HG03095 (cell line): ENCODE data around the gene METAP1D.
"Not testable (repeated sequence)": the region's sequence is repeated elsewhere in the genome, so short reads cannot be mapped to it uniquely, and the experiment has no call there.

Experiments used
- ATAC-seq: cut with Tn5 transposase; IDR thresholded peaks from one replicate; pipeline ENCODE4 v1.9.1; 2021; ENCODE audit warnings: moderate library complexity; ENCODE audit not compliant: unreplicated experiment

The METAP1D gene

DNA sequence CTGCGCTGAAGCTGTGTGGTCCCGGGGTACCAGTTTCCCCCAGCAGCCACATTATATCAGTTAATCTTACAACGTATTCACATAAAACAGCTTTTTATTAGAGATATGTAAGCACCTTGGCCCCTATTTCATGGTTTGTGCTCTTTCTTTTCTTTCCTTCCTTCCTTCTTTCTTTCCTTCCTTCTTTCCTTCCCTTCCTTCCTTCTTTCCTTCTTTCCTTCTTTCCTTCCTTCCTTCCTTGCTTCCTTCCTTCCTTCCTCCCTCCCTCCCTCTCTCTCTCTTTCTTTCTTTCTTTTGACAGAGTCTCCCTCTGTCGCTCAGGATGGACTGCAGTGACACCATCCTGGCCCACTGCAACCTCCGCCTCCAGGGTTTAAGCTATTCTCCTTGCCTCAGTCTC is 3.7 kb upstream of the METAP1D start:
- no peak for ATAC-seq

DNA sequence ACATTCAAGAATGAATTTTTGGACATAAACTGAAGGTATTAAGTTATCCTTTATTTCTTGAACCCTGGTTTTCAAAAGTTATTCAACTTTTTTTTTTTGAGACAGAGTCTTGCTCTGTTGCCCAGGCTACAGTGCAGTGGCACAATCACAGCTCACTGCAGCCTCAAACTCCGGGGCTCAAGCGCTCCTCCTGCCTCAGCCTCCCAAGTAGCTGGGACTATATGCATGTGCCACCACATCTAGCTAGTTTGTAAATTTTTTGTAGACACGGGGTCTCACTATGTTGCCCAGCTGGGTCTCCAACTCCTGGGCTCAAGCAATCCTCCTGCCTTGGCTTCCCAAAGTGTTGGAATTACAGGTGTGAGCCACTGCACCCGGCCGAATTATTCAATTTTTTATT is 2.7 kb upstream of the METAP1D start:
- not testable (repeated sequence) for ATAC-seq

DNA sequence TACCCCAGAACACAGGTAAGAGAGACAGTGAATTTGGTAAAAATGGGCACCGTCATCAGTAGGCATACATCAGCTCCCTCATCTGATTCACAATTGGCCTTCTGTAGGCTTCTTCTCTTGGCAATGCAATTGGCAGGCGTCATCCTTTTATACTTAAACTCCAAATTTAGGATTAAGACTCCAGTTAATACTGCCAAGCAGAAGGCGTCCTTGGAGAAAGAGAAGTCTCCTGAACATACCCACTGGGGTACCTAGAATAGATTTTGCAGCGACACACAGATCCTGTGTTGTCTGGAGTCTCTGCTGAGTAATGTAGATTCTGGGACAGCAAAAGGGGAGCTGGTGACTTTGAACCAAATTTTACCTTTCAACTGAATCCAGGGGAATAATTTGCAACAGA is 592 bp upstream of the METAP1D start:
- ATAC-seq, result peak; percentile 2

GRCh38 chr2:172000696-172001361 is 1.1 kb downstream of the METAP1D start:
- ATAC-seq, result no peak

DNA sequence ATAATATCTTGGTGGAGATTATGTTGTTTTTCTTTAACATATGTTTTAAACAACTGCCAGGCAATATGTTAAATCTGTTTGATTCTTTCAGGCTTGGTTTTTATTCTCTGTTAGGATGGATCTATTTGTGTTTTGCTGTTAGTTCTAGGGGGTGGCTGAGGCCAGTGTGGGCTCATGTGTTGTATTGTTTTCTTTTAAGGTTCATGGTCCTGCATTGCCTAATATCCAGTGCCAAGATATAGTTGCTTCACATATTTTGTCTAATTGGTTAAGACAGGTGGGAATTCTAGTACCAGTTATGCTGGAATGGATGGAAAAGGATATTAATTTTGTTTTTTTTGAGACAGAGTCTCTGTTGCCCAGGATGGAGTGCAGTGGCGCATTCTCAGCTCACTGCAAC is 7.6 kb downstream of the METAP1D start:
- no peak for ATAC-seq

DNA sequence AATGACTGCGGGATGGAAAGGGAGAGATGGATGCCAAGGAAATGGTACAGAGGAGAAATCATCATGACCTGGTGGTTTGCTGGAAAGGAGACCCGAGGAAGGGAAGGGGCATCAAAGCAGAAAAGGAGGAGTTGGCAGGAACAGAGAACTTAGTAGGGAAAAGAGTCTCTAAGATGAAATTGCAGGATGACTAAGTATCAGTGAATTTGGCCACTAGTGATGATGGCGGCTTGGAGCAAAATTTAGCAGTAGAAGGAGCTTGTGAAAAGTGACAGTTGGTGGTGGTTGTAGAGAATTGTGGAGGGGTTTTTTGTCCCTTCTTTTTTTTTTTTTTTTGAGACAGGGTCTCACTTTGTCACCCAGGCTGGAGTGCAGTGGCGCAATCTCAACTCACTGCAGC is 10.1 kb downstream of the METAP1D start:
- ATAC-seq, result no peak

GRCh38 chr2:172011812-172012575 is 12.2 kb downstream of the METAP1D start:
- no peak for ATAC-seq

- no peak for ATAC-seq
These were observed 13.1 kb downstream of the METAP1D start for GRCh38 chr2:172012677-172013391.

DNA sequence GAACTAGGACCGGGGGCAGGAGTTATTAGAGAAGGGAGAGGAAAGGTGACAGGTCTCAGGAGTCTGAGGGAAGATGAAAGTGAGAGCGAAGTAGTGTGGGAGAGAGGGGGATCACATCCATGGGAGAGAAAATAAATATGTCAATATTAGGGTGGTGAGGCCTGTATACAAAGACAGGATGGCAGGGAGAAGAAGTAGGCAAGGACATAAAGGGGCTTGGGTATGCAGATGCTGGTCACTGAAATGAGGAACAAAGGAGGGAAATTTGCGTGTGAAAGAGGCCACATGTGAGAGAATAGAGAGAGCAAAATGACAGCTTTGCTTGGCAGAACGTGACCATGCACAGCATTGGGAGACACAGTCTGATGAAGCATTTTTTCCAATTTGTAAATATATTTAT is 13.6 kb downstream of the METAP1D start:
- no peak for ATAC-seq

- no peak for ATAC-seq
These were observed 21.6 kb downstream of the METAP1D start for GRCh38 chr2:172021074-172021931.

DNA sequence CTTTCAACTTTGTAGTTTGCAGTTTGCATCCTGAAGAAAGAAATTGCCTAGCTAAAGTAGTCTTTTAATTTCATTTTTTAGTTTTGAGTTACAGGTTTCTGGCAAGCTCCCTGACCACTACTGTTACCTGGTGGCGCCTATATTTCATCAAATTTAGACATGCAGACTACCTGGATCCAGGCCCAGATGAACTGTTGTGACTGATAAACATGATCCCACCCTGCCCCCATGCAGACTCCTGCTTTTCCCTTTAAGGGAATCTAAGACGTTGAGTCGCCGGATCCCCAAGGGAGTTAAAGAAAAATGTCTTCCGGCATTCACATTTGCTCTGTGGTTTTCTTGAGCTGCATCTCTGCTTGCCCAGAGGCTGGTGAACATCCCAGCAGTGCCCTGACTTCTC is 22.2 kb downstream of the METAP1D start:
- ATAC-seq, result no peak

DNA sequence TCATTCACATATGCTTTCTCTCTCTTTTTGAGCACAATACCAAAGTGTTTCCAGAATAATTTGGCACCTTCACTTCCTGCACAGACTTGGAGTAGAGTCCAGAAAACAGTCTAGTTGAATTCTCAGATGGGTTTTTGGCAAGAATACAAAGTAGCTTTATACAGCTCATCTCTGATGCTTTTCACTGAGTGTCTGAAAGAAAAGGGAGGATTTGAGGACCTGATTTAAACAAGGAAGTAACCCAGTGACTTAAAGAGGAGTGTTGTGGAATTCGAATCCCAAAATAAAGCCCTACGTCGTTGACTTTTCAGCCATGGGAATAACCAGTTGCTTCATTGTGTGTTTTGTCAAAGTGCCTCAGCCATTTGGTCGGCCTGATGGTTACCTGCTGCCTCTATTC is 31.8 kb downstream of the METAP1D start:
- ATAC-seq, result no peak

DNA sequence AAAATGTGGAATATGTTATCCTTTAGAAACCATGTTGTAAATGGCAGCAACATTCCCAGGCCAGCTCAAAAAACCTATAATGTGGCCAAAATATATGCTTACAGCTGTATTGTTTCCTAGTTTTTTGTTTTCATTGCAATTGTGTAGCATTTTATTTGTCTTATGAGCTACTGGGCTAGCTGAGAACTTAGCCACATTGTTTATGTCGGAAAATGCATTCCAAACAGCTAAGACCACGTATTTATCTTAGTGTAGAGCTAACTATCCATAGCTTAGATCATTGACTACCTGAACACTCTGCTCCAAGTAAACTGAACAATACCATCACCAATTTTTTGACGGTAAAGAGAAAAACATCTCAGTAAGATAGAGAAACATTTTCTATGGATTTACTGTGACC is 38.4 kb downstream of the METAP1D start:
- ATAC-seq, result no peak

GRCh38 chr2:172038604-172039003 is 38.9 kb downstream of the METAP1D start:
- no peak for ATAC-seq

- no peak for ATAC-seq
These were observed 39.4 kb downstream of the METAP1D start for GRCh38 chr2:172039011-172039704.

GRCh38 chr2:172040311-172040710 is 40.6 kb downstream of the METAP1D start:
- no peak for ATAC-seq

DNA sequence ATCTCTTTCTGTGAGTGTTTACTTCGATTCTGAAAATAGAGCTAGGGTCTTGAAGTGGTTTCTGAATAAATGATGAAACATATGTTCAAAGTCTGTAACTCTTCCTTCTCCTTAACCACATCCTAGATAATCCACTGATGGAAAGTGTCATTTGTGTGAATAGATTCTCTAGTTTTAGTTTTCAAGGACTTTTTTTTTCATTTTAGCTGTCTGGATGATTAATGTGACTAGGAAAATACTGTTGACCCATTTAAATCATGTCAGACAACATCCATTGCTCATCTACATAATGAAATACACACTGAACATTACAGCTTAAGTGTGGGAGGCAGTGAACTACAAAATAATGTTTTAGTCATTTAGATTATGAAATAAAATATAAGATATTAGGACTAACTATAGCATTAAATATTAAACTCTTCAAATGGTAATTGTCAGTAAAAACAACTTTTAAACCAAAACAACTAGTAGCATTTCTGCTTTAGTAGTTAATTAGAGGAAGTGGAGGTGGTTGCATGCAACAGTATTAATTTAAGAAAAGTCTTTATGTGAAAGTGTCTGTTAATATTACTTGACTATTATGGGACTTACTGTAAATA is 46.4 kb downstream of the METAP1D start:
- no peak for ATAC-seq

- ATAC-seq, result no peak
These were observed 47.3 kb downstream of the METAP1D start for GRCh38 chr2:172046866-172047565.
